ENCODE measurements around the gene COL5A1.

The COL5A1 gene

DNA sequence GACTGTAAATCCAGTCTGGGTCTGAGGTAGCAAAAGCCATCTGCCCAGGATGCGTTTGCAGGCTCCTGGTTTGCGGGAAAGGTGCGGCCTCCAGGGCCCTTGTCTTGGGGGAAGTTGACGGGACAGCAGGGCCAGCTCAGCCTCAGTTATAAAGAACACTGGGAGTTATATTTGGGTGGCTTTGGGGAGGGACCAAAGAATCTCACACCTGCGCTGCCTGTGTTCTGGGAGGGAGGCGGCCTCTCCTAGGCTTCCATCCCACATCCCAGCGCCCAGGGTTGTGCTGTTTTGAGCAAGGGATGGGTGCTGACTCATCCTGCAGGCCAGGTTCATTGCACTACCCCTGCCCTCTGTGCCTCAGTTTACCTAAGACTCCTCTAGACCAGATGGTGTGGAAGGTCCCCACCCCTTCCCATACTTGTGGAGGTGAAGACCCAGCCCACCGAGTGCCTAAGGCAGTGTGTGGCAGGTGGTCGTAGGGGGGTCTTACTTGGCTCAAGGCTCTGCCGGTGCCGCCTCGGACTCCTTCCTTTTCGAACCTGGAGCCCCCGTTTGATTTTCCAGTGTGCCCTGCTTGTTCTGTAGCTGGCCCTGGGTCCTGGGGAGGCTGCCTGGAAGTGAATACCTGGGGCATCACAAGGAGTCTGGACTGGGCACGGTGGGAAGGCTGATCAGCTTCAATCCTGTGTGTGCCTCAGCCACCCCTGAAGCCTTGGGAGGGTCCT, 199.7 kb downstream of the COL5A1 start:
- Histone ChIP-seq H3K79me2 (ENCODE audit: control insufficient read depth, insufficient read depth, low read length, unreplicated experiment) (no peaks in the 10 kb centered on the region), H3K27me3 (ENCODE audit: insufficient read depth, low read length) (no peaks in the 10 kb centered on the region), H2AFZ (ENCODE audit: low read length, unreplicated experiment) (no peak overlapping the region), H3K36me3 (ENCODE audit: insufficient read depth, low read length) (peaks cover 42% of the 10 kb centered on the region), H3K4me3 (ENCODE audit: low read depth, low read length) (no peak overlapping the region), H3K27ac (ENCODE audit: low read depth, low read length) (no peak overlapping the region), H3K4me1 (ENCODE audit: control insufficient read depth, insufficient read depth, low read length, unreplicated experiment) (no peaks in the 10 kb centered on the region)

- no peak overlapping the region for H2AFZ ChIP-seq (ENCODE audit: low read length, unreplicated experiment)
- H3K79me2 ChIP-seq (ENCODE audit: control insufficient read depth, insufficient read depth, low read length, unreplicated experiment), result no peaks in the 10 kb centered on the region
- H3K4me1 ChIP-seq (ENCODE audit: control insufficient read depth, insufficient read depth, low read length, unreplicated experiment), result no peaks in the 10 kb centered on the region
- peaks cover 42% of the 10 kb centered on the region for H3K36me3 ChIP-seq (ENCODE audit: insufficient read depth, low read length)
- no peaks in the 10 kb centered on the region for H3K27me3 ChIP-seq (ENCODE audit: insufficient read depth, low read length)
- H3K27ac ChIP-seq (ENCODE audit: low read depth, low read length), result no peak overlapping the region
- no peak overlapping the region for H3K4me3 ChIP-seq (ENCODE audit: low read depth, low read length)
Measured at GRCh38 chr9:134842321-134842720, 200.7 kb downstream of the COL5A1 start.

- Histone ChIP-seq H3K36me3 (ENCODE audit: insufficient read depth, low read length) (peaks cover 38% of the 10 kb centered on the region), H2AFZ (ENCODE audit: low read length, unreplicated experiment) (no peak overlapping the region), H3K79me2 (ENCODE audit: control insufficient read depth, insufficient read depth, low read length, unreplicated experiment) (no peaks in the 10 kb centered on the region), H3K4me1 (ENCODE audit: control insufficient read depth, insufficient read depth, low read length, unreplicated experiment) (no peaks in the 10 kb centered on the region), H3K27ac (ENCODE audit: low read depth, low read length) (no peak overlapping the region), H3K27me3 (ENCODE audit: insufficient read depth, low read length) (no peaks in the 10 kb centered on the region), H3K4me3 (ENCODE audit: low read depth, low read length) (no peak overlapping the region)
Measured at GRCh38 chr9:134843740-134844139, 202.1 kb downstream of the COL5A1 start.

DNA sequence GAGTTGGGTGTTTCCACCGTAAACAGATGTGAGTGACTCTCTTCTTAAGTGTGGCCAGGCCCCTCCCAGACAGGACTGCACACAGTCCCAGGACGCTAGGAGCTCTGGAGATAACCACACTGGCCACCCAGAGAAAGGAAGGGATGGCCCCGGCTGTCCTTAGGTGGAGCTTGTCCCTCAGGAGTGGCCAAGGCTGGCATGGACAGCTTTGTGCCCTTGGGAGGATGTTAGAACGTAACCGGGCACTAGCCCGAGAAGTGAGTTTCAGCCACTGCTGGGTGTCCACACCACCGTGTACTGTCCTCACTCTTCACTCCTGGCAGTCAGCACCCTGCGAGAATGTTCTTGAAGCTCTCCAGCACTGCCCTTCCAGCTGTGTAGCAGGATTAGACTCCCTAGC, 203.2 kb downstream of the COL5A1 start:
- no peak overlapping the region for H3K27ac ChIP-seq (ENCODE audit: low read depth, low read length)
- no peaks in the 10 kb centered on the region for H3K79me2 ChIP-seq (ENCODE audit: control insufficient read depth, insufficient read depth, low read length, unreplicated experiment)

DNA sequence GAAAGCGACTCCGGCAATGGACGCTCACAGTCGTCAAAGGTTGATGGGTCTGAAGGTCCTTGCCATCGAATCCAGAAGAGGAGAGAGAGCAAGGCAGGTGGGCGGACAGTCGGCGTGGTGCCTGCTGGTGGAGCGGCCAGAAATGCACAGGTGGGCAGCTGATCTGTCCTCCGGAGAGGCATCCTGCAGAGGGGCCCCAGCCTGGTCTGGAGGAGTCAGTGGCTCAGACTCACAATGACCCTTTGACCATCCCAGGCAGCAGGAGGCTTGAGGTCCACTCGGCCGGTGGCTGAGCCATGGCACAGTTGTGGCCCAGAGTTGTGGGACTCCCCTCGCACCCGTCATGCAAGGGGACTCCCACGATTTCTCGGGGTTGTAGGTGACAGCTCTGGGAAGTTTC, 204.6 kb downstream of the COL5A1 start:
- H3K27me3 ChIP-seq (ENCODE audit: insufficient read depth, low read length), result no peaks in the 10 kb centered on the region
- no peak overlapping the region for H3K4me3 ChIP-seq (ENCODE audit: low read depth, low read length)
- H2AFZ ChIP-seq (ENCODE audit: low read length, unreplicated experiment), result no peak overlapping the region
- peaks cover 32% of the 10 kb centered on the region for H3K36me3 ChIP-seq (ENCODE audit: insufficient read depth, low read length)
- H3K4me1 ChIP-seq (ENCODE audit: control insufficient read depth, insufficient read depth, low read length, unreplicated experiment), result no peaks in the 10 kb centered on the region
- H3K79me2 ChIP-seq (ENCODE audit: control insufficient read depth, insufficient read depth, low read length, unreplicated experiment), result no peaks in the 10 kb centered on the region
- H3K27ac ChIP-seq (ENCODE audit: low read depth, low read length), result no peak overlapping the region

More for the DNA sequence above, 203.2 kb downstream of the COL5A1 start:
- H2AFZ ChIP-seq (ENCODE audit: low read length, unreplicated experiment), result no peak overlapping the region
- no peaks in the 10 kb centered on the region for H3K27me3 ChIP-seq (ENCODE audit: insufficient read depth, low read length)
- H3K4me3 ChIP-seq (ENCODE audit: low read depth, low read length), result no peak overlapping the region
- no peaks in the 10 kb centered on the region for H3K4me1 ChIP-seq (ENCODE audit: control insufficient read depth, insufficient read depth, low read length, unreplicated experiment)
- H3K36me3 ChIP-seq (ENCODE audit: insufficient read depth, low read length), result peaks cover 38% of the 10 kb centered on the region

- H3K4me1 ChIP-seq (ENCODE audit: control insufficient read depth, insufficient read depth, low read length, unreplicated experiment), result no peaks in the 10 kb centered on the region
- no peak overlapping the region for H3K4me3 ChIP-seq (ENCODE audit: low read depth, low read length)
- no peak overlapping the region for H3K27ac ChIP-seq (ENCODE audit: low read depth, low read length)
- H3K27me3 ChIP-seq (ENCODE audit: insufficient read depth, low read length), result no peaks in the 10 kb centered on the region
- H3K79me2 ChIP-seq (ENCODE audit: control insufficient read depth, insufficient read depth, low read length, unreplicated experiment), result no peaks in the 10 kb centered on the region
- no peak overlapping the region for H2AFZ ChIP-seq (ENCODE audit: low read length, unreplicated experiment)
- H3K36me3 ChIP-seq (ENCODE audit: insufficient read depth, low read length), result peaks cover 29% of the 10 kb centered on the region
Measured at GRCh38 chr9:134846699-134847098, 205.1 kb downstream of the COL5A1 start.

- H3K36me3 ChIP-seq (ENCODE audit: insufficient read depth, low read length), result peaks cover 29% of the 10 kb centered on the region
- H2AFZ ChIP-seq (ENCODE audit: low read length, unreplicated experiment), result no peak overlapping the region
- no peak overlapping the region for H3K27ac ChIP-seq (ENCODE audit: low read depth, low read length)
- H3K4me1 ChIP-seq (ENCODE audit: control insufficient read depth, insufficient read depth, low read length, unreplicated experiment), result no peaks in the 10 kb centered on the region
- H3K79me2 ChIP-seq (ENCODE audit: control insufficient read depth, insufficient read depth, low read length, unreplicated experiment), result no peaks in the 10 kb centered on the region
- H3K4me3 ChIP-seq (ENCODE audit: low read depth, low read length), result no peak overlapping the region
- H3K27me3 ChIP-seq (ENCODE audit: insufficient read depth, low read length), result no peaks in the 10 kb centered on the region
Measured at GRCh38 chr9:134847138-134847537, 205.5 kb downstream of the COL5A1 start.

- peaks cover 22% of the 10 kb centered on the region for H3K36me3 ChIP-seq (ENCODE audit: insufficient read depth, low read length)
- H3K27ac ChIP-seq (ENCODE audit: low read depth, low read length), result no peak overlapping the region
- no peaks in the 10 kb centered on the region for H3K4me1 ChIP-seq (ENCODE audit: control insufficient read depth, insufficient read depth, low read length, unreplicated experiment)
- H3K27me3 ChIP-seq (ENCODE audit: insufficient read depth, low read length), result no peaks in the 10 kb centered on the region
- H2AFZ ChIP-seq (ENCODE audit: low read length, unreplicated experiment), result no peak overlapping the region
- H3K79me2 ChIP-seq (ENCODE audit: control insufficient read depth, insufficient read depth, low read length, unreplicated experiment), result no peaks in the 10 kb centered on the region
- H3K4me3 ChIP-seq (ENCODE audit: low read depth, low read length), result no peak overlapping the region
Measured at GRCh38 chr9:134847752-134848432, 206.3 kb downstream of the COL5A1 start.

- Histone ChIP-seq H3K27me3 (ENCODE audit: insufficient read depth, low read length) (no peaks in the 10 kb centered on the region), H3K4me3 (ENCODE audit: low read depth, low read length) (no peak overlapping the region), H3K36me3 (ENCODE audit: insufficient read depth, low read length) (peaks cover 16% of the 10 kb centered on the region), H3K4me1 (ENCODE audit: control insufficient read depth, insufficient read depth, low read length, unreplicated experiment) (no peaks in the 10 kb centered on the region), H3K27ac (ENCODE audit: low read depth, low read length) (no peak overlapping the region), H2AFZ (ENCODE audit: low read length, unreplicated experiment) (no peak overlapping the region), H3K79me2 (ENCODE audit: control insufficient read depth, insufficient read depth, low read length, unreplicated experiment) (no peaks in the 10 kb centered on the region)
Measured at GRCh38 chr9:134848504-134848903, 206.9 kb downstream of the COL5A1 start.

GRCh38 chr9:134850611-134851010, 209.0 kb downstream of the COL5A1 start:
- H3K27me3 ChIP-seq (ENCODE audit: insufficient read depth, low read length), result no peaks in the 10 kb centered on the region
- no peaks in the 10 kb centered on the region; the same call in 1 of the 2 replicates for H3K36me3 ChIP-seq (ENCODE audit: insufficient read depth, low read length)
- H3K4me1 ChIP-seq (ENCODE audit: control insufficient read depth, insufficient read depth, low read length, unreplicated experiment), result no peaks in the 10 kb centered on the region
- no peak overlapping the region for H2AFZ ChIP-seq (ENCODE audit: low read length, unreplicated experiment)
- no peak overlapping the region for H3K27ac ChIP-seq (ENCODE audit: low read depth, low read length)
- H3K79me2 ChIP-seq (ENCODE audit: control insufficient read depth, insufficient read depth, low read length, unreplicated experiment), result no peaks in the 10 kb centered on the region
- no peak overlapping the region for H3K4me3 ChIP-seq (ENCODE audit: low read depth, low read length)

DNA sequence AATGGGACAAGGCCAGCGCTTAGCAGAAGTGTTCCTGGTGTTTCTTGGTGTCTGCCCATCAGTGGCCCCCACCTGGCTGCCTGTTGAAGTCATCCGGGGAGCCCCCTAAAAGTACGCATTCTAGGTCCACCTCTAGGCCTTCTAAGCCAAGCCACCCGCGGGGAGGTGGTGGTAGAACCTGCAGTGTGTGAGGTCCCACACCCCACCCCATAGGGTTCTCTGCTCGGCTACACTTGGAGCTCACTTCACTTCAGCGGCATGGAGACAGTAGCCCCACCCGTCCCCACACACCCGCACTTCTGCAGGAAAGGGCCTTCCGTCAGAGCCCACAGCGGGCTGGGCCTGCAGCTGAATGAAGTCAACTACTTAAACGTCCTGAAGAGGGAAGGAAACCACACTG, 209.4 kb downstream of the COL5A1 start:
- Histone ChIP-seq H3K27me3 (ENCODE audit: insufficient read depth, low read length) (no peaks in the 10 kb centered on the region), H2AFZ (ENCODE audit: low read length, unreplicated experiment) (no peak overlapping the region), H3K27ac (ENCODE audit: low read depth, low read length) (no peak overlapping the region), H3K36me3 (ENCODE audit: insufficient read depth, low read length) (no peaks in the 10 kb centered on the region), H3K4me1 (ENCODE audit: control insufficient read depth, insufficient read depth, low read length, unreplicated experiment) (no peaks in the 10 kb centered on the region), H3K79me2 (ENCODE audit: control insufficient read depth, insufficient read depth, low read length, unreplicated experiment) (no peaks in the 10 kb centered on the region), H3K4me3 (ENCODE audit: low read depth, low read length) (no peak overlapping the region)

Measured in ACC112 (cell line).